HG02571 (cell line): ENCODE results near the gene SENP7.
"Not testable (repeated sequence)": the region's sequence is repeated elsewhere in the genome, so short reads cannot be mapped to it uniquely, and the experiment has no call there.

ENCODE experiments used
- ATAC-seq: cut with Tn5 transposase; IDR thresholded peaks from one replicate; pipeline ENCODE4 v1.9.1; 2021; ENCODE audit warnings: mild to moderate bottlenecking, moderate library complexity; ENCODE audit not compliant: unreplicated experiment

Gene SENP7

DNA sequence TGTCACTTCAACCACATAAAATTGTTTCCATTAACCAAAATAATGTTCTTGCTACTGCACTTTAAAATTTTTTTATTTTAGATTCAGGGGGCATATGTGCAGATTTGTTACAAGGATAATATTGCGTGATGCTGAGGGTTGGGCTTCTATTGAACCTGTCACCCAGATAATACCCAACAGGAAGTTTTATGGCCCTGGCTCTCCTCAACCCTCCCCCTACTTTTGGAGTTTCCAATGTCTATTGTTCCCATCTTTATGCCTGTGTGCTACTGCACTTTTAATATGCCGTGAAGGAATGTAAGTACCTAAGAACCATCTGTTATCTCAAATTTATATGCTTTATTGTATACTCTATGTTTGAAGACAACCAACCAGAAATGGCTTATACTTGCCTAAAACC, 150.6 kb downstream of the SENP7 start:
- ATAC-seq: no peak

GRCh38 chr3:101351829-101352228, 161.2 kb downstream of the SENP7 start:
- no peak for ATAC-seq

DNA sequence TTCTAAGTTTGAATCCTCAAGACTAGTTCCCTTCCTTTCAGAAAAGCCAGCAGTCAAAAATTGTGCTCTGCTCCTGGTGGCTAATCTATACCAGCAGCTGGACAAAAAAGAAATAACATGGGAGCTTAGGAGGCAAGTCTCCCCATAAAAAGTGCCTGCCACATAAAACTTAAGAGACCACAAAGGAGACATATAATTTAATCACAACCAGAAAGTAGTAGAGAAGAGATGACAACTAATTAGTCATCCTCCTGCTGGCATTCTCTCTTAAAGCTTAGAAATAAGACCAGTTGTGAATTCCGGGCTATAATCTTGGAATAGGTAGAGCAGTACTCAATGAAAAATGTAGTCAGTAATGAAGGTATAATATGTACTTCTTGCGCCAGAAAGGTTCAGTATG, 172.4 kb downstream of the SENP7 start:
- no peak for ATAC-seq

DNA sequence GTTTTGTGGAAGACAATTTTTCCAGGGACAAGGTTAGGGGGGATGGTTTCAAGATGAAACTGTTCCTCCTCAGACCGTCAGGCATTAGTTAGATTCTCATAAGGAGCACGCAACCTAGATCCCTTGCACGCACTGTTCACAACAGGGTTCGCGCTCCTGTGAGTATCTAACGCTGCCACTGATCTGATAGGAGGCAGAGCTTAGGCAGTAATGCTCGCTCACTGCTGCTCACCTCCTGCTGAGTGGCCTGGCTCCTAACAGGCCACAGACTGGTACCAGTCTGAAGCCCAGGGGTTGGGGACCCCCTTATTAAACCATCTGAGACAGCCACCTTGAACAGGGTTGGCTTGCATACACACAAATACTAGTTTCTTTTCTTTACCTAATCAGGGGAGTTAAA, 179.1 kb downstream of the SENP7 start:
- ATAC-seq: no peak

GRCh38 chr3:101329016-101329673, 183.9 kb downstream of the SENP7 start:
- no peak for ATAC-seq

- ATAC-seq: no peak
Measured at GRCh38 chr3:101325393-101326134, 187.4 kb downstream of the SENP7 start.

DNA sequence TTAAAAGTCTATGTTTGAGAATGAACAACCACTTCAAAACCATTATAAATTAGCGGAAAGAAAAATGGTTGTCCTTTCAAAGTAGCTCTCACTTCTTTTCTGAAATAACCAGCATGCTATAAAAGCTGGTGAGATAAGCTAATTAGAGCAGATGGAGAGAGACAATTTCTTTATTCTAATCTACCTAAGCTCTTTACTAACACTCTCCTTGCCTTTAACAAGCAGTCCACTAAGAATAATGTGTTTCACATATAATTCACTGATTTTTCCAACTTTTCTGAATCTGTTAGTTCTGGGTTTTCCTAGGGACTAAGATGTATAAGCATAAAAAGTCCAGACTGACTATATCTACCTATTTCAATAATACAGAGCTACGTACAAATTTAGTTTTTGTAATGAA, 192.5 kb downstream of the SENP7 start, which contains the start of gene IMPG2:
Gene IMPG2, minus strand, starts transcription at position 101 of the 400 bp plus-strand sequence. CDS start 203 bp downstream, outside the sequence.
- ATAC-seq: no peak

- no peak for ATAC-seq
Measured at GRCh38 chr3:101319531-101319930, 193.5 kb downstream of the SENP7 start.

- no peak for ATAC-seq
Measured at GRCh38 chr3:101312545-101312944, 200.5 kb downstream of the SENP7 start.

DNA sequence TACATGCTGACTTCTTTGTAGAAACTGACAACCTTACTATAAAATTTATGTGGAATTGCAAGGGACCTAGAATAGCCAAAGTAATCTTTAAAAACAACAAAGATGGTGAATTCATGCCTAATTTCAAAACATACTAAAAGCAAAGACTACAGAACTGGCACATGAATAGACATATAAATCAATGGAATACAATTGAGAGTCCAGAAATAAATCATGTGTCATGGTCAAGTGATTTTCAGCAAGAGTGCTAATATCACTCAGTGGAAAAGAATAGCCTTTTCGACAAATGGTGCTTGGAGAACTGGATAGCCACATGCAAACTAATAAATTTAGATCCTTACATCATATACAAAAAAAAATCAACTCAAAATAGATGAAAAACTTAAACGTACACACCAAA, 201.3 kb downstream of the SENP7 start:
- no peak for ATAC-seq

DNA sequence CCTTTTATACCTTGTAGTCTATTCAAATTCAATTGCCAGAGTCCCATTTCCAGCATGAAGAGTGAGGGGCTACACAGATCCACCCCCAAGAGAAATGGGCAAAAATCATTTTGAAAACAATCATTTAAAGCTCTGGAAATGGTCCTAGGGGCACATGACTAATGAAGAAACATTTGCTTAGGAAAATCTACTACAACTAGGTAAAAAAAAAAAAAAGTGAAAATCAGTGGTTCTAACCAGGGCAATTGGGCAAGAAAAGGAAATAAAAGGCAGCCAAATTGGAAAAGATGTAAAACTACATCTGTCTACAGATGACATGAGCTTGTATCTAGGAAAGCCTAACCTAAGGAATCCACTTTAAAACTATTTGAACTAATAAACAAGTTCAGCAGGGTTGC, 202.0 kb downstream of the SENP7 start:
- no peak for ATAC-seq

GRCh38 chr3:101308147-101308772, 204.8 kb downstream of the SENP7 start:
- not testable (repeated sequence) for ATAC-seq

DNA sequence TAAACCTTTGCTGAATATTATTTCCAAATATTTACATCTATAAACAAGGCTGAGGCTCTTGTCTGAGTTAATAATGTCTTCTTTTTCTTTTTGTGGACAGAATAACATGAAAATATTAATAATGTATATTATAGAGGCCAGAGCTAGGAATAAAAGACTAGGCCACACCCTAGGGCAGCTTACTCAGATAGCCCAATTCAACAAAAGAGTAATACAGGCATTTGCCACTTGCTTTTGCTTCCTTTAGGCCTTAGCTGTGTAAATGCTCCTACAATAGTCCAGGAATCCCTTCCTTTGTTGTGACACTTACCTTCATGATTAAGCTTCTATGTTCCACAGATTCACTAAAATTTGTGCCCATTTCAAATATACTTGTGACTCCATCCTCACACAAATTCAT, 209.2 kb downstream of the SENP7 start:
- no peak for ATAC-seq

DNA sequence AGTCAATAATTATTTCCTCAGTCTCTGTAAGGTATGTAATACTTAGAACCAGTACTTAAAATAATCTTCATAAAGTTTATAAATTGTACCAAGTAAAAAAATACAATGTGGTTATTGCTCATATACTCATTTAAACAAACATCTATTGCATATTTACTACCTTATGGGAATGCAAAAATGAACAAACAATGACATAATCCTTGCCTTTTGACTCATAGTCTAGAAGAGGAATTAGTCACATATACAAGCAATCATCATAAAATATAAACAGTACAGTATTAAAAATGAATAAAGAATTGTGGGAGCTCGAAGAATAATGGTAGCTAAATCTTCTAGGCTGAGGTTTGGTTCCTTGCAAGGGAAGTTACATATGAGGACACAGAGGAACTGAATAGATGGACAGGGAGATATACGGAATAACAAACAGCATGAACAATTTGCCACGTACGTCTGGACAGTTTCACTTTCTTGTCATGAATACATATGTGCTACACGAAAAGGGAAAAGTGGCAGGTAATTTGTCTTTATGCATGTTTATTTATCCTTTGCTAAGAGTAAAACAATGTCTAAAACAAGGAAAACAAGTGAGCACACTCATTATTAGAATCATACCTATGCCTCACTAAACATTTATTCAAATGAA, 209.8 kb downstream of the SENP7 start:
- ATAC-seq: no peak

DNA sequence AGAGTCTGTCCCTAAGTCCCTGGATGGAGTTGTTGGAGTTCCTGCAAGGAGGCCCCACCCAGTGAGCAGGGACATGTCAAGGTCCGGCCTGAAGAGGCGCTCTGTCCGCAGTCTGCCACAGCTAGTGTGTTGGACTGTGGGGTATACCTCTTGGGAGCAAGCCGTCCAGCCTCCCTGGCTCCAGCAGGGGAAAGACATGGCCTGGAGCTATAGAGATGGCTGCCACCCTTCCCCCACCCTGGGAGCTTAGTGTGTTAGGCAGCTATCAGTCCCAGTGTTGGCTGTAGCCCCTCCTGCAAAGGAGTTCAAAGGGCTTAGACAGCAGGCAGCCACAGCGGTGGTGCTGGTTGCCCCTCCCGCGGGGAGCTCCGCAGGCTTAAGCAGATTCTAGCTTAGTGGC, 212.9 kb downstream of the SENP7 start:
- no peak for ATAC-seq

DNA sequence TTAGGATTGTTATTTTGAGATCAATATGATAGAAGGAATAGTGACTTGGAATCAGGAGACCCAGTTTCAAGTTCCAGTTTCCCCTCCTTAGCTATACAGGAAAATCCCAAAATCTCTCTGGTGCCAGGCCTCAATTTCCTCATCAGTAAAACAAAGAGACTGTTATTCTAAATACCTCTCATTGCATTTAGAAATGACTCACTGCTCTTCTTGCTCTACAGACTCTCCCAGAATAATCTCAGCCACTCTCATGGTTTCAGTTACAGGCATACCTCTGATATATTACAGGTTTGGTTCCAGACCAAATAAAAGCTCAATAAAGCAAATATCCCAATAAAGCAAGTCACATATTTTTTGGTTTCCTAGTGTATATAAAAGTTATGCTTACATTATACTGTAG, 221.0 kb downstream of the SENP7 start:
- ATAC-seq: no peak

GRCh38 chr3:101288294-101288693, 224.7 kb downstream of the SENP7 start:
- ATAC-seq: no peak

- ATAC-seq: no peak
Measured at GRCh38 chr3:101284757-101285156, 228.3 kb downstream of the SENP7 start.

- no peak for ATAC-seq
Measured at GRCh38 chr3:101281521-101282030, 231.4 kb downstream of the SENP7 start.

DNA sequence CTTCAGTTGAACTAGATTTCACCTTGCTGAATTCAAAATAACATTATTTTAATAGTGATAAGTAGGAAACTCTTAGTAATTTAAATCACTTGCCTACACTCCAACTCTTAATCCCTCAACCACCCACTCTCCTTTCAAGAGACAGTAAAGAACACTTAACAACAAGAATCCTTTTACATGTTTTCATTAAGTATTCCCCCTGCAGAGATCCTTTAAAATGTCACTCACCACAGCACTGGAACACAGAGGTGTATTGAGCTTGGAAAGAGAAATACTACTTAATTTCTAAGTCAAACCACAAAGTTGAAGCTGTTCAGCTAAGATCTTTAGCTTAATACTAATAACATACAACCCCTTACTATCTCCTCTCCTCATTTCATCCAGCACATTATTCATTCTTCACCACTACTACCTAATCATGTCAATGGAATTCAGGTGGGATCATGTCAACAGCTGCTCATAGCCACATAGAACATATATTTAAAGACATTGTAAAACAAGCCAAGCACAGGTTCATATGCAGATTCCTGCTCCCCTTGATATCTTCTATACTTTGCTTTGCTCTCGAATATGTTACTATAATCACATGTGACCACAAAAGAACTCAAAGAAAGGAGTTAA, 233.1 kb downstream of the SENP7 start:
- no peak for ATAC-seq

DNA sequence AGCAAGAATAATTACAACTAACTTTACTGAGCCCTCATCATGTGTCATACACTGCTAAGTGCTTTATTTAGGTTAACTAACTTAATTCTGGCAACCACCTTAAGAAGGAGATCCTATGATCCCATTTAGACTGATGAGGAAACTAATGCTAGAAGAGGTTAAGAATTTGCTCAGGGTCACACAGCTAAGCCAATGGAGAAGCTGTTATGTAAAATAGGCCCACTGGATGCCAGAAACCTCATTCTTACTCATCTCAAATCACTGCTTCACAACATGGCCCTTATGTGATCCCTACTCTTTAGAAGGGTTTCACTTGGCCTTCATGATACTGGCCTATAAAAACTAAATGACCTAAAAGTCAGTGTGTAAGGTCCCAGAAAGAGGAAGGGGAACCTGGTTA, 233.8 kb downstream of the SENP7 start:
- no peak for ATAC-seq
